ENCODE measurements around the gene GABRB1.

GABRB1 gene

DNA sequence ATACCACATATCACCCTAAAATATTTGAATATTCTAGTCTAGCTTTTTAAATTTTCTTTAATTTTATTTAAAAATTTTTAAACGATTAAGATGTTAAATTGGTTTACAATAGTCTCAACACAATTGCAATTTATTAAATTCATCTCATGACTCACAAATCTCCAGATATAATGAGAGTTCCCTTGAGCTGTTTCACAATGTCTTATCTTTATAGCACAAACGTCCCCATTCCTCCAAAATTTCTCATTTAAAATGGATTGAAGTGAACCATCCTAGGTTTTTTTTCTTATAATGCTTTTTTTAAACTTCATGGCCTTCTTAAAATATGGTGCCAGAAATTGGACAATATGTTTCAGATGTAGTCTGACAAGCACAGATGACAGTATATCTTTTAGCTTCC is 204.4 kb downstream of the GABRB1 start:
- no peak overlapping the region for H3K23ac ChIP-seq (ENCODE audit: low read length)
- no peaks in the 10 kb centered on the region for H3K9me3 ChIP-seq (ENCODE audit: insufficient read depth, low read depth, low read length)
- no peak overlapping the region for H4K8ac ChIP-seq (ENCODE audit: low read depth, low read length)
- H3K9ac ChIP-seq (ENCODE audit: low read length) = no peak overlapping the region
- H3K4me2 ChIP-seq (ENCODE audit: low read length) = no peak overlapping the region
- H3K36me3 ChIP-seq (ENCODE audit: control insufficient read depth in 1 of 2, insufficient read depth in 2 of 2, low read length in 2 of 2) = no peaks in the 10 kb centered on the region
- H2AFZ ChIP-seq (ENCODE audit: insufficient read depth, low read length, poor library complexity) = no peak overlapping the region
- H3K79me2 ChIP-seq (ENCODE audit: control insufficient read depth, insufficient read depth, low read length, poor library complexity) = no peaks in the 10 kb centered on the region
- H4K91ac ChIP-seq (ENCODE audit: low read depth, low read length) = no peak overlapping the region
- H2BK5ac ChIP-seq (ENCODE audit: low read depth, low read length, poor library complexity) = no peak overlapping the region
- H4K12ac ChIP-seq (ENCODE audit: low read depth, low read length) = no peak overlapping the region
- WGBS (ENCODE audit: extremely low coverage, insufficient coverage, insufficient read length) = no CpG with 5 or more reads among the region's 2 CpGs
- no peaks in the 10 kb centered on the region for H3K27me3 ChIP-seq (ENCODE audit: insufficient read depth, low read length)
- H3K18ac ChIP-seq (ENCODE audit: low read length) = no peak overlapping the region
- H3K4me3 ChIP-seq (ENCODE audit: low read depth, low read length) = no peak overlapping the region
- no peak overlapping the region for H3K14ac ChIP-seq (ENCODE audit: low read length)
- no peak overlapping the region for H2BK120ac ChIP-seq (ENCODE audit: insufficient read depth, low read length, poor library complexity)
- no peaks in the 10 kb centered on the region for H3K4me1 ChIP-seq (ENCODE audit: control insufficient read depth in 1 of 2, insufficient read depth in 2 of 2, low read length in 2 of 2)
- no peak overlapping the region for H3K27ac ChIP-seq (ENCODE audit: low read depth, low read length)
- H2AK5ac ChIP-seq (ENCODE audit: low read length) = no peak overlapping the region
- no peak overlapping the region for H3K4ac ChIP-seq (ENCODE audit: low read depth, low read length)
- H2BK12ac ChIP-seq (ENCODE audit: low read length) = no peak overlapping the region
- H3K79me1 ChIP-seq (ENCODE audit: low read length) = no peaks in the 10 kb centered on the region
- peak in 1 of 2 donors; percentile 5 for DNase-seq

DNA sequence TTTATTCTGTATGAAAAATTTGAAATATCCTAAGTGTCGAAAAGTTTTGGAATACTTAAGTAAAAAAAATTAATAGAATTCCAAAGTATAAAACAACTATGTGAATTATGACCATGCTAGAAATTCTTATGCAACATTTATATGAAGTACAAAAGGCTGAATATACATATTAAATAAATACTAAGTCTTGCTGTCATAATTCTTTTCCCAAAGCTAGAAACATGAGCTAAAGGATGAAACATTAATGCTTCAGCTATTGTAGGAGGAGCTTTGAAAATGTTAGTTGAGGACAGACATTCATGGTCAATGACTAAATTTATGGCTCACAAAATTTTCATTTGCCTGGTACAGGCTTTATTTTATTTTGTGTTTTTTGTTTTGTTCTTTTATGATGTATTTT is 207.3 kb downstream of the GABRB1 start:
- Histone ChIP-seq H3K79me2 (ENCODE audit: control insufficient read depth, insufficient read depth, low read length, poor library complexity) (no peaks in the 10 kb centered on the region), H3K4me1 (ENCODE audit: control insufficient read depth in 1 of 2, insufficient read depth in 2 of 2, low read length in 2 of 2) (no peaks in the 10 kb centered on the region), H3K79me1 (ENCODE audit: low read length) (no peaks in the 10 kb centered on the region), H2BK5ac (ENCODE audit: low read depth, low read length, poor library complexity) (no peak overlapping the region), H2AFZ (ENCODE audit: insufficient read depth, low read length, poor library complexity) (no peak overlapping the region), H4K12ac (ENCODE audit: low read depth, low read length) (no peak overlapping the region), H3K14ac (ENCODE audit: low read length) (no peak overlapping the region), H3K4ac (ENCODE audit: low read depth, low read length) (no peak overlapping the region), H2AK5ac (ENCODE audit: low read length) (no peak overlapping the region), H3K36me3 (ENCODE audit: control insufficient read depth in 1 of 2, insufficient read depth in 2 of 2, low read length in 2 of 2) (no peaks in the 10 kb centered on the region), H3K27ac (ENCODE audit: low read depth, low read length) (no peak overlapping the region), H2BK12ac (ENCODE audit: low read length) (no peak overlapping the region), H4K8ac (ENCODE audit: low read depth, low read length) (no peak overlapping the region), H3K27me3 (ENCODE audit: insufficient read depth, low read length) (no peaks in the 10 kb centered on the region), H2BK120ac (ENCODE audit: insufficient read depth, low read length, poor library complexity) (no peak overlapping the region), H3K9ac (ENCODE audit: low read length) (no peak overlapping the region), H3K4me2 (ENCODE audit: low read length) (no peak overlapping the region), H3K9me3 (ENCODE audit: insufficient read depth, low read depth, low read length) (no peaks in the 10 kb centered on the region), H3K4me3 (ENCODE audit: low read depth, low read length) (no peak overlapping the region), H4K91ac (ENCODE audit: low read depth, low read length) (no peak overlapping the region), H3K18ac (ENCODE audit: low read length) (no peak overlapping the region), H3K23ac (ENCODE audit: low read length) (no peak overlapping the region)
- DNase-seq = no peak
- no CpG with 5 or more reads among the region's 1 CpG for WGBS (ENCODE audit: extremely low coverage, insufficient coverage, insufficient read length)

DNA sequence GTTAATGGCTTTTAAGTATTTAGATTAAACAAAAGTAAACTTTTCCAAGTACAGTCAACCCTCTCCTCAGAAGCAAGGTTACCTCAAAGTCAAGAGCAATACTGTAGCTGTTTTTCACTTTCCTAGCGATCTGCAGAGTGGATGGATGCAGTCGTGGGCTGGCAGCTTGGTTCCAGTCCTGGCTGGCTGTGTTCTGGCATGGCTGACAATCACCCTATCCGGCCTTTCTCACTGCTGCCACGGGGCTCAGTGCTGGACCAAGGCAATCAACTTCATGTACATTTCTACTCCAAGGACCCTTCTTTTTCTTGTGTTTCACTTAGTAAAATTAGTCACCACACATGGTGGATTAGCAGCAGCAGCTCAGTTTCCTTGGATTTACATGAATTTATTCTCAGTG is 208.3 kb downstream of the GABRB1 start:
- no peak overlapping the region for H3K4me2 ChIP-seq (ENCODE audit: low read length)
- no peaks in the 10 kb centered on the region for H3K36me3 ChIP-seq (ENCODE audit: control insufficient read depth in 1 of 2, insufficient read depth in 2 of 2, low read length in 2 of 2)
- no peaks in the 10 kb centered on the region for H3K9me3 ChIP-seq (ENCODE audit: insufficient read depth, low read depth, low read length)
- no peak overlapping the region for H2BK5ac ChIP-seq (ENCODE audit: low read depth, low read length, poor library complexity)
- H3K14ac ChIP-seq (ENCODE audit: low read length) = no peak overlapping the region
- no peak overlapping the region for H3K4ac ChIP-seq (ENCODE audit: low read depth, low read length)
- H3K27me3 ChIP-seq (ENCODE audit: insufficient read depth, low read length) = no peaks in the 10 kb centered on the region
- no peak overlapping the region for H3K9ac ChIP-seq (ENCODE audit: low read length)
- H3K79me2 ChIP-seq (ENCODE audit: control insufficient read depth, insufficient read depth, low read length, poor library complexity) = no peaks in the 10 kb centered on the region
- H3K4me1 ChIP-seq (ENCODE audit: control insufficient read depth in 1 of 2, insufficient read depth in 2 of 2, low read length in 2 of 2) = no peaks in the 10 kb centered on the region
- no peak overlapping the region for H2BK120ac ChIP-seq (ENCODE audit: insufficient read depth, low read length, poor library complexity)
- no peak overlapping the region for H2AK5ac ChIP-seq (ENCODE audit: low read length)
- no peak for DNase-seq
- no peak overlapping the region for H4K91ac ChIP-seq (ENCODE audit: low read depth, low read length)
- H2AFZ ChIP-seq (ENCODE audit: insufficient read depth, low read length, poor library complexity) = no peak overlapping the region
- no peak overlapping the region for H3K4me3 ChIP-seq (ENCODE audit: low read depth, low read length)
- no peak overlapping the region for H4K8ac ChIP-seq (ENCODE audit: low read depth, low read length)
- H3K27ac ChIP-seq (ENCODE audit: low read depth, low read length) = no peak overlapping the region
- no CpG with 5 or more reads among the region's 4 CpGs for WGBS (ENCODE audit: extremely low coverage, insufficient coverage, insufficient read length)
- no peak overlapping the region for H3K18ac ChIP-seq (ENCODE audit: low read length)
- H2BK12ac ChIP-seq (ENCODE audit: low read length) = no peak overlapping the region
- H3K79me1 ChIP-seq (ENCODE audit: low read length) = no peaks in the 10 kb centered on the region
- no peak overlapping the region for H4K12ac ChIP-seq (ENCODE audit: low read depth, low read length)
- no peak overlapping the region for H3K23ac ChIP-seq (ENCODE audit: low read length)

DNA sequence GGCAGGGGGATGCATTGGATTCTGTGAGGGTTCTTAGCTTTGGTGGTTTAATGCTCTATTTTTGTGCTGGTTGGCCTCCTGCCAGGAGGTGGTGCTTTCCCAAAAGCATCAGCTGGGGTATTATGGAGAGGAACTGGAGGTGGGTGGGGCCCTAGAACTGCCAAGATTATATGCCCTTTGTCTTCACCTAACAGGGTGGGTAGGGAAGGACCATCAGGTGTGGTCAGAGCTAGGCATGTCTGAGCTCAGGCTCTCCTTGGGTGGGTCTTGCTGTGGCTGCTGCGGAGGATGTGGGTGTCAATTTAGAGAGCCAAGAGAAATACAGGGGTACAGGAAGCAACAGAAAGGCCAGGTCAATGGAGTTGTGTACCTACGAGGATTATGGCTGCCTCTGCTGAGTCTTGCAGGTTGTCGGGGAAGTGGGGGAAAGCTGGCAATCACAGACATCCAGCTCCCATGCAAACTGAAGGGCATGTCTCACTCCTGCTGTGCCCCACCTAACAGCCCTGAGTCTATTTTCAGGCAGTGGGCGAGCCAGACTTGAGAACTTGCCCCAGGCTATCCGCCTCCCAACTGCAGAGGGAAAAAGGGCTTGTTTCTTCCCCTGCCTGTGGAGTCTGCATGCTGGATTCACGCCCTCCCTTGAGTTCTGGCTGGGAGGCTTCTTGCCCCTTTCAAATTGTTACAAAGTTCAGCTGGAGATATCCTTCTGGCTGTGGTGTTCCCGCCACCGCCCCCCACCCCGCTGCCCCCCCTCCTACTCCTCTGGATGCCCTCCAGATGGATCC is 220.2 kb downstream of the GABRB1 start:
- Histone ChIP-seq H3K79me2 (ENCODE audit: control insufficient read depth, insufficient read depth, low read length, poor library complexity) (no peaks in the 10 kb centered on the region), H3K18ac (ENCODE audit: low read length) (no peak overlapping the region), H3K27ac (ENCODE audit: low read depth, low read length) (no peak overlapping the region), H2BK120ac (ENCODE audit: insufficient read depth, low read length, poor library complexity) (no peak overlapping the region), H4K12ac (ENCODE audit: low read depth, low read length) (no peak overlapping the region), H3K9me3 (ENCODE audit: insufficient read depth, low read depth, low read length) (no peaks in the 10 kb centered on the region), H3K4me1 (ENCODE audit: control insufficient read depth in 1 of 2, insufficient read depth in 2 of 2, low read length in 2 of 2) (peaks cover 0 to 5% of the 10 kb centered on the region in 2 experiments), H2BK12ac (ENCODE audit: low read length) (no peak overlapping the region), H3K36me3 (ENCODE audit: control insufficient read depth in 1 of 2, insufficient read depth in 2 of 2, low read length in 2 of 2) (no peaks in the 10 kb centered on the region), H4K91ac (ENCODE audit: low read depth, low read length) (peak overlapping the region; percentile 34), H3K14ac (ENCODE audit: low read length) (no peak overlapping the region), H4K8ac (ENCODE audit: low read depth, low read length) (no peak overlapping the region), H3K27me3 (ENCODE audit: insufficient read depth, low read length) (no peaks in the 10 kb centered on the region), H3K23ac (ENCODE audit: low read length) (no peak overlapping the region), H2BK5ac (ENCODE audit: low read depth, low read length, poor library complexity) (no peak overlapping the region), H3K4me3 (ENCODE audit: low read depth, low read length) (no peak overlapping the region), H3K4me2 (ENCODE audit: low read length) (no peak overlapping the region), H3K79me1 (ENCODE audit: low read length) (no peaks in the 10 kb centered on the region), H3K9ac (ENCODE audit: low read length) (no peak overlapping the region), H2AFZ (ENCODE audit: insufficient read depth, low read length, poor library complexity) (no peak overlapping the region), H3K4ac (ENCODE audit: low read depth, low read length) (no peak overlapping the region), H2AK5ac (ENCODE audit: low read length) (no peak overlapping the region)
- WGBS (ENCODE audit: extremely low coverage, insufficient coverage, insufficient read length) = no CpG with 5 or more reads among the region's 9 CpGs
- DNase-seq = no peak
